Measurements from ENCODE around the gene TCF12.
"Not testable (repeated sequence)": the region's sequence is repeated elsewhere in the genome, so short reads cannot be mapped to it uniquely, and the experiment has no call there.

Gene TCF12

DNA sequence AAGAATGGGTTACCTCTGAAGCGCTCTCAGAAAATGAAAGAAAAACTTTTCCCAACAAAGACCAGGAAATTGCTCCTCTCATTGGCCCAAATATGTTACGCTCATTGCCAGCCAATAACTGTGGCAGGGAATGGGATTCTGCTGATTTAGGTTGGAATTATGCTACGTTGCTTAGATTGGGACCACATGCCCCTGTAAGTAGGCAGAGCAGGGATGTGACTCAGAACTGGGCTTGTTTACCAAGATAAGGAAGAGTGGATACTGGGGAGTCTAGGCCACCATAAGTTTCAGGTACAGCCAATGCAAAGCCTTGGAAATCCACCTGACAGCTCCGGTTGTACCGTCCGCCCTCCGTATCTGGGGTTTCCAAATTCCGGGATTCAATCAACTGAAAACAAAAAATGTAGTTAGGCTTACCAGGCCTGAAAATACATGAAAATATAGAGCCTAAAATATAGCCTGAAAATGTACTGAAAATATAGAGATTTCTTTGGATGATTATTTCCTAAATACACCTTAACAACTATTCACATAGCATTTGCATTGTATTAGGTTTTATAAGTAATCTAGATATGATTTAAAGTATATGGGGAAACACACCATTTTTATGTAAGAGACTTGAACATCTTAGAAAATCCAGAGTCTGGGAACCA lies 1.5 kb upstream of the TCF12 start:
- DNase-seq, result no peak

- DNase-seq, result no peak
Measured at GRCh38 chr15:56917652-56918045, 795 bp upstream of the TCF12 start.

DNA sequence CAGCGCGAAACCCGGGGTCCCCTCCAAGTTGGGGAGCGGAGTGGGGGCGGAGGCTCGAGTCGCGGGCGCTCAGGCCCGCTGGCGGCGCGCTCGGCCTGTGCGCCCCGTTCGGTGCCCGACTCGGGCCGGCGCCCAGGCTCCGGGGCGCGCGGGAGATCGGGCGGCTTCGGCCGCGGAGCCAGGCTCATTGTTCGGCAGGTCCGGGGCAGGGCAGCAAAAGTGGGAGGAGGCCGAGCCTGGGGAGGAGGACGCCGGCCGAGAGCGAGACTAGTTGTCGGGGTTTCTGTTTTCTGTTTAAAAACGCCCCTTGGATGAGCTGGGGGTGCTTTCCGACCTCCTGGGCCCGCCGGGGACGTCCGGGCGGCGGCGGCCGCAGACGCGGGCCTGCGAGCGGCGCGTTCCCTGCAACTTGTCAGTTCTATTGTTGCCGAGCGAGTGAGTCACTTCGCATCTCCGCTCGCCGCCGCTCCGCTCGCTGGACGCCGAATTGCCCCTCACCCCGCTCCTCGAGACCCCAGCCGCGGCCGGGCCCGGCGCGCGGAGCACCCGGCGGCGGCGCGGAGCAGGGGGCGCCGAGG lies 676 bp downstream of the TCF12 start:
- DNase-seq, result no peak

DNA sequence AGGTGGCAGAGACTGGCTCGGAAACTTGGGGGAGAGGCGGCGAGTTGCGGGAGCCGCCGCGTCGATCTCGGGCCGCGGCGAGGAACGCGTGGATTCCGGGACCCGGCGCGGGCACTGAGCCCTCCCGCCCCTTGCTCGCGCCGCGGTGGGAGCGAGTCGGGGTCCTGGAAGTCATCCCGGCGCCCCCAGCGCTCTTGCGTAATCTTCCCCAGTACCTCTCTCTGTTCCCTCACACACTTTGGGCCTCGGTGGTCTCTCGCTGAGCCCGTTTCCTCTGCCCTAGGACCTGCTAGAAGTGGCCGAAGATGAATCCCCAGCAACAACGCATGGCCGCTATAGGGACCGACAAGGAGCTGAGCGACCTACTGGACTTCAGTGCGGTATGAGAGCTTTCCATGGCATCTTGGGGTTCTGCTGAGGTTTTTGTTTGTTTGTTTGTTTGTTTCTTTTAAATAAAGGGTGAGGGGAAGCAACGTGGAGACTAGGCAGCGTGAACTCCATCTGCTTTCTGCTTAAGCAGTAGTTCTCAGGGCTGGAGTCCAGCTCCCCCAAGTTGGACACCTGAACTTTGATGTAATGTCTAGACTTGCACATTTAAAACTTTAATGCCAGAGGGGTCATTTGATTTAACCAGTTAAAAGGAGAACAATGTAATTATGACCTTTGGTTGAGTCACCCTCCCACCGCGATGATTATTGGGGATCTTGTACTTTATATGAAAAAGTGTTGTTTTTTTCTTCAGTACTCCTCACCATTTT lies 1.3 kb downstream of the TCF12 start:
- no peak for DNase-seq

- no peak for DNase-seq
Measured at GRCh38 chr15:56920367-56920627, 1.9 kb downstream of the TCF12 start.

GRCh38 chr15:56923174-56923591 lies 4.7 kb downstream of the TCF12 start:
- DNase-seq, result no peak

DNA sequence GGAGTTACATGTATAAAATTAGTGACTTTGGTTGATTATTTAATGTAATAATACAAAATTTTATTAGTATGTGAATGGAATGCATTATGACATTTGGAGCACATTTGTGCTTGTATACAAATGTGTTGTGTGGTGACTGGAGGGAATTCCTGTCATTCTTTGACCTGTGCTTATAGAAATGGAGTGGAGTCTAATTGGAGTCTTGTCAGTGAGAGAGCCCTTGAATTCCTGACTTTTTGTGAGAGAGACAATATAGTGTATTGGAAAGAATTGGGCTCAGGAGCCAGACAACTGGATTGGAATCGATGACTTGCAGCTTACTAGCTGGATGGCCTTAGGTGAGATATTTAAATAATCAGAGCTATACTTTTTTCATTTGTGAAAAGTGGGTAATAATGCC lies 9.4 kb downstream of the TCF12 start:
- no peak for DNase-seq

- DNase-seq, result no peak
Measured at GRCh38 chr15:56929399-56929798, 11.0 kb downstream of the TCF12 start.

DNA sequence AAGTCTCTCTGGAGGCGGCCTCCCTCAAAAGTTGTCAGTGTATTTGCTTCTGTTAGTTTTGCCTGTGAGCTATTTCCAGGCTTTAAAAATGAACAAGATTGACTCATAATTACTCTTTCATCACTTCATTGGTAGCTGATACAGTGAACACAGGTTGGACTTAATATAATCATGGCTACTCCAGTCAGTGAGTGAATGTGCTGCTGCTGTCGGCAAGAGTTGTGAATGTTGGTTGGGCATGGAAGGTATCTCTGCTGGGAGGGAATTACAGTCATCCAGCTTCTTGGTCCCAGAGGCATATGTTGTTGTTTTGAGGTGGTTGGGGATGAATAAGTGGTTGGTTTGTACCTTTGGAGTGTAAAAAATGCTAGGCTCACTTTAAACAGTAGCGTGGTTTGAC lies 11.5 kb downstream of the TCF12 start:
- DNase-seq, result no peak

GRCh38 chr15:56930669-56931313 lies 12.3 kb downstream of the TCF12 start:
- DNase-seq, result no peak

DNA sequence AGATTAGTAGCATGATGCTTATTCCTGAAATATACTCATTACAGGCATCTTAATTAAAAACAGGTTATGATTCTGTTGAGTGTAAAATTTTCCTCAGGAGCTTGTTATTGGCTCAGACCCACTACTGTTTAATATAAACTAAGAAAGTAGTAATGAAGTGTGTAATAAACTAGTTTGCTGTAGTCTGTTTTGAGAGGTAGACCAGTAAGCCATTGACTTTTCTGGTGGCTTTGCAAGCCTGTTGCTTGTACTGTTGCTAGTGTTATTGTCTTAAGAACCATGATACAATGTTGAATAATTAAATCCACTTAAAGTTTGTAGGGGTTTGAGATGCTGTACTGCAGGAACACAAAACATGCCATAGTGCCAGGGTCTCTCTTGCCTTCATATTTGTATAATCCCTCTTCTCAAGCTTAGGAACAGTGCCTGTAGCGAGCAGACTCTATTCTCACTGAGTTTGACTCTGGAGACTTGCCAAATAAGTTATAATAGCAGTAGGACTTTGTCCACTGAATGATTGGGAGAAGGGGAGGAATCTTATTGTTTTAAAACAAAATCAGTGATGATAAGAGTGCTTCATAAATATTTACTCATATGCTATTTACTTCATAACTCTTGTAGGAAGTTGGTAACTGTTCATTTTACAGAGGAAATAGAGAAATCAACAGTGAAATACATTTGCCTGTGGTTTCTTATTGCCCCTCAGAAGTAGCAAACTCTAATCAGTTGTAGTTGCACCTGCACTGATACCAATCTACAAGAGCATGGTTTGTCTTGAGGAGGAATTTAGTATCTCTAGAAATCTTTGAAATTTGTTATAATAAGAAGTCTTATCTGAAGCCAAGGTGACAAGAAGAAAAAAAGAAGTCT lies 13.4 kb downstream of the TCF12 start:
- no peak for DNase-seq

GRCh38 chr15:56932509-56932868 lies 14.0 kb downstream of the TCF12 start:
- not testable (repeated sequence) for DNase-seq

DNA sequence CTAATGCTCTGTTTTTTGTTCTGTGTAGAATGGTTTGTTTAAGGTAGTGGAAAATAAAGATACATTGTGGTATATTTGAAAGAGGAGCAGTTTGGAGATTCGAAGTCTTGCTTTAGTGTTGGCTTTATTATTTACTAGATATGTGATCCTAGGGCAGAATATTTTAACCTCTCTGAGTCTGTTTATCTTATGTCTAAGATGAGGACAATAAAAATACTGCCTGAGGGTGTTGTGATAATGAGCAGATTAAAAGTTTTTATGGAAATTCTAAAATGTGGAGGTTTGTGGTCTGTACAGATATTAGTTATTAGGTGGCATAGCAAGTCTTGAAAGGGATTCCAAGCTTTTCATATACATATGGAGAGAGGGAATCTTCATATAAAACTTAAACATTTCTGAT lies 15.0 kb downstream of the TCF12 start:
- DNase-seq, result no peak

DNA sequence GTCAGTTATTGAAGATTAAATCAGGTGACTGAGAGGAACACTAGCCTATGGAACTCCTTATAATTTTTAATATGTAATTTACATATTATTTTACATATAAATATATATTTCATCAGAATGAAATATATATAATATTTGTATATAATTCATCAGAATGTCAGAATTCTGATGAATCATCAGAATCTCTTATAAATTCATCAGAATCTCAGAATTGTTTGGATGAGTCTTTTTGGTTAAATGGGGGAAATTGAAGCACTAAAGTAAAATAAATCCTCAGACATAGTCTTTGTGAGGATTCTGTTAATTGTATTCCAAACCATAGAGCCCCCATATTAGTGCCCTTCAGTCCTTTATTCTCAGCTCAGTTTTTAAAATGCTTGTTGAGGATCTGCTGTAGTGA lies 15.4 kb downstream of the TCF12 start:
- DNase-seq, result no peak

GRCh38 chr15:56934269-56934668 lies 15.8 kb downstream of the TCF12 start:
- DNase-seq, result no peak

GRCh38 chr15:56936929-56937328 lies 18.5 kb downstream of the TCF12 start:
- DNase-seq, result no peak

DNA sequence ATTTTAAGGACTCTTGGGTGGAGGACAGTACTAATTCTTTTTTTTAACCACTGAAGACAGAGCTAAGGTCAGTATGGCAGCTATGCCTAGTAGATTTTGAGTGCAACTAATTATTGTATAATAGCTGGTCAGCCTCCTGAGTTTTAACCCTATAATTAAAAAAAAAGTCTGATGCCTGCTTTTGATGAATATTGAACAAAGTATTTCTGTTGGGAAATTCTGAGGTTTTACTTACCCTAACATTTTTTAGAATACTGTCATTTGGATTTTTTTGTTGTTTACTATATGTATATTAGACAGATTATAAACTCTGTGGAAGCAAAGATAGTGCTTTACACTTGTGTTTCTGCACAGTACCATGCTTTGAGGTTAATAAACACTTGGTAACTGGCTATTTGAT lies 20.8 kb downstream of the TCF12 start:
- no peak for DNase-seq

DNA sequence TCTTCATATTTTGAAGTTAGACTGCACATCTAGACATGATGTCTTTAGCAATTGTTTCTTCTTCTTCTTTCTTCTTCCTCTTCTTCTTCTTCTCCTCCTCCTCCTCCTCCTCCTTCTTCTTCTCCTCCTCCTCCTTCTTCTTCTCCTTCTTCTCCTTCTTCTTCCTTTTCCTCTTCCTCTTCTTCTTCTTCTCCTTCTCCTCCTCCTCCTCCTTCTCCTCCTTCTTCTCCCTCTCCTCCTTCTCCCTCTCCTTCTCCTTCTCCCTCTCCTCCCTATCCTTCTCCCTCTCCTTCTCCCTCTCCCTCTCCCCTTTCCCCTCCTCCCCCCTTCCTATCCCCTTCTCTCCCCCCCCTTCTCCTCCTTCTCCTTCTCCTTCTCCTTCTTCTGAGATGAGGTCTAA lies 21.9 kb downstream of the TCF12 start:
- DNase-seq, result no peak

DNA sequence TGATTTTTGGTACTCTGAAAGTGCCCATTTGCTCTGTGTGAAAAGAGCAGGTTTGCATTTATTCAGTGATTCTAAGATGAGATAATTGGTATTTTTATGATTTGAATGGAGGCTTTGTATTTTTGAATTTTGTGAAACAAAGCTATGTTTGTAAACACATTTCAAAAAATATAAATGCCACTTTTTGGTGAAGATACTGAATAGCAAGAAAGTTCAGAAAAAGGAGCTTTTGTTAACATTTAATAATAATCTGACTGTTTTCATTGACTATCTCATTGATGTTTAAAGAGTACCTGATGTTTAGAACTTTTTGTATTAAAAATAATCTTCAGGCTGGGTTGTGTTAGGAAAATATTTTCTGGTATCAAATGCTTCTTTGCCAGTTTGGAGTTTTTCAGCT lies 23.7 kb downstream of the TCF12 start:
- no peak for DNase-seq

GRCh38 chr15:56943403-56943802 lies 25.0 kb downstream of the TCF12 start:
- DNase-seq, result no peak

- DNase-seq, result no peak
Measured at GRCh38 chr15:56944485-56944884, 26.0 kb downstream of the TCF12 start.

GRCh38 chr15:56946150-56946549 lies 27.7 kb downstream of the TCF12 start:
- DNase-seq, result no peak
